ENCODE measurements around the gene TBL2. TPM values are rescaled to one million over a fixed set of nuclear protein-coding genes. Genes with fewer than 3 reads are reported as not detected.
"Not testable (repeated sequence)": the region's sequence is repeated elsewhere in the genome, so short reads cannot be mapped to it uniquely, and the experiment has no call there.

Gene TBL2
- total RNA-seq, 1 donor from 2014 or later = 28.8 TPM

DNA sequence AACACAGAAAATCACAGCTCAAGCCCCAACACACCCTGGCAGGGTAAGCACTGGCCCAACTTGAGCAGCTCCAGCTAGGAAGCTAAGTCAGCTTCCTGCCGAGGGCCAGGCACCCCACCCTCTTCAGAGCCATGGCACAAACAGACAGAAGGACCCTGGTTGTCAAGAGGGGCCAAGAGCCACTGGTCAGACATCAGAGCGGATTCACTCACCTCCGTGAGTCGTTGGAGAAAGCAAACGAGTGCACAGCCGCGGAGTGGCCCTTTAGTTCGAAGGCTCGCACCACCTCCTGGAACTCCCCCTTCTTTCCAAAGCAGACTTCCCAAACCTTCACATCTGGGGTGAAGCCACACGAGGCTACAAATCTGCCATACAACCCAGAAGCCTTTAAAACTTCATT, 7.4 kb downstream of the TBL2 start:
- intact Hi-C loops (cut with micrococcal nuclease) = no loop called here

DNA sequence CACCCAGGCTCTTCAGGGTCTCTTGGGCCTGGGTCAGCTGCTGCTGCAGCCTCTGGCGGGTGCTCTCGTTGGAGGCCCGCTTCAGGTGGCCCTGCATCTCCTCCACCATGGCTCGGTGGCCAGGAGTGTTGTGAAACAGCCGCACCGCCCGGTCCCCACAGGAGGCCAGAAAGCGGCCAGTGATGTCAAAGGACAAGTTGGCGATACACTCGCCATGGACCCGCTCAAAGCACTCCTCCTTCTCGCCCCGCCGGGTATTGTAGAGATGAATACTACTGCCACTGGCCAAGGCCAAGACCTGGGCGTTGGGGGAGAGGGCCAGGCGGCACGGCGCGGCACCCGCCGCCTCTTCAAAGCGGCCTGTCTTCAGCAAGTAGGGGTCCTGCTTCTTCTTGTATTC, 7.9 kb downstream of the TBL2 start:
- intact Hi-C loops (cut with micrococcal nuclease) = no loop called here

DNA sequence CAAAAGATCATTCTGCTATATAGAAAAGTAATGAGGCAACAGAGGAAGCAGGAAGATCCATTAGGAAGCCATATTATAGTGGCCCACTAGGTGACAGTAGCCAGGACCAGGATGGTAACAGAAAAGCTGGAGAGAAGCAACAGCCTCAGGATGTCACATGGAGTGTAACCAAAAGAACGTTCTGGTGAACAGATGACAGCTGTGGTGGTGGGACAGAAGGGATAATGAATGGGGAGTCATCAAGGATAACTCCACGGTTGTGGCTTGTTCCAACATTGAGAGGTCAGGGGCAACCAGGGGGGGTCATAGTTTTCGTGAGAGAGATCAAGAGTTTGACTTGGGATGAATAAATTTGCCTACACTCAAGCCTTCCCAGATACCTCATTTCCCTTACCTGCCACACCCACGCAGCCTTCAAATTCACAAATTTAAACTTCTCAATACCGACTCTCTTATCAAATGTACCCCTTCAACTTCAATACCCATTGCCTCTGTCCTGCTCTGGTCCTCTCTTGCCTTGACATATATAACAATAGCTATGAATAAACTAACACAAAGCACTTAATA, 9.3 kb downstream of the TBL2 start:
- intact Hi-C loops (cut with micrococcal nuclease) = no loop called here

DNA sequence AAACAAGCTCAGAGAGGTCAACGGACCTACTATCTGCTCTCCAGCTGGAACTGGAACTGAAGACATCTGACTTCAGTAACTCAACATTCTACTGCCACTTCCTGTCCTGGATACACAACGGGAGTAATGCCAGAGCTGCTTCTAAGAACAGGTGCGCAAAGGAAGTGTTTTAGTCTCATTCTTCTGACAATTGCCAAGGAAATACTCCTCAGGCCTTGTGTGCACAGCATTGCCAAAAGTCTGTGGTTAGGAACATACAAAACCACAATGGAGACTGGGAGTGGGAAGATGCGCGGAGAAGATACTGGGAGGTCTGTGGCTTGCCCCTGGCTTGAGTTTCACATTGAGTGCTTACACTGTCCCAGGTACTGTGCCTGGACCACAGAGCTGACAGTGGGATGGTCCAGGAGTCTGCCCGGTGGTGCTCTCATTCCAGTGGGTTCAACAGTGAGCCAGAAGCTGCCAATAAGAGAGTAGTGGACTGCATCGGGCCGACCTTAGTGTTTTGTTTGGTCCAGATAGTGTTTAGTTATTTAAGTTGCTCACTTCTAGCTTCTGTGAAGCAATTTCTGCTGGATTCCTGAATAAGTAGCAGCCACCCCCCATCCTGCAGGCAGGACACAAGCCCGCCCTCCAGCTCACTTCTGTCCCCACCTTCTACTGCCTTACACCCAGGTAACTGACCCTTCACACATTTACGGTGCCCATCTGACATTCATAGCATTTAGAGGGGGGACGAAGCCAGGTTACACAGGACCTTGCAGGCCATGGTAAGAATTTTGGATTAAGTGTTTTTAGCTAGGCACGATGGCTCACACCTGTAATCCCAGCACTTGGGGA, 10.3 kb downstream of the TBL2 start:
- intact Hi-C loops (cut with micrococcal nuclease) = no loop called here

DNA sequence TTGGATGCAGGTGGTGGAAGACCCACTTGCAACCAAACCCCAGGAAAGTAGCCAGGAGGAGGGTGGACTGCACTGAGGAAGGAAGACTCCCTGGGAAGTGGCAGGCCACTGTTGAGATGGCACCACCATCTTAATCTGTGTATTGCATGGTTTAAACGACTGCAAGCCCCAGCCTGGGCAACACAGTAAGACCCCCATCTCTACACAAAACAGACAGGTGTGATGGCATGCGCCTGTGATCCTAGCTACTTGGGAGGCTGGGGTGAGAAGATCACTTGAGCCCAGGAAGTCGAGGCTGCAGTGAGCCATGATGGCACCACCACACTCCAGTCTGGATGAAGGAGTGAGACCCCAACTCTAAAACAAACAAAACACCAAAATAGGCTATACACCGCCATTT, 11.2 kb downstream of the TBL2 start:
- intact Hi-C loops (cut with micrococcal nuclease) = no loop called here

DNA sequence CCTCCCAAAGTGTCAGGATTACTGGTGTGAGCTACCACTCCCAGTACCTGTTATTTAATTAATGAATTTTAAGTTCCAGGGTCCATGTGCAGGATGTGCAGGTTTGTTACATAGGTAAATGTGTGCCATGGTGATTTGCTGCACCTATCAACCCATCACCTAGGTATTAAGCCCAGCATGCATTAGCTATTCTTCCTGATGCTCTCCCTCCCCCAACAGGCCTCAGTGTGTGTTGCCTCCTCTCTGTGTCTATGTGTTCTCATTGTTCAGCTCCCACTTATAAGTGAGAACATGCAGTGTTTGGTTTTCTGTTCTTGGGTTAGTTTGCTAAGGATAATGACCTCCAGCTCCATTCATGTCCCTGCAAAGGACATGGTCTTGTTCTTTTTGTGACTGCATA, 11.9 kb downstream of the TBL2 start:
- intact Hi-C loops (cut with micrococcal nuclease) = not testable (repeated sequence)

DNA sequence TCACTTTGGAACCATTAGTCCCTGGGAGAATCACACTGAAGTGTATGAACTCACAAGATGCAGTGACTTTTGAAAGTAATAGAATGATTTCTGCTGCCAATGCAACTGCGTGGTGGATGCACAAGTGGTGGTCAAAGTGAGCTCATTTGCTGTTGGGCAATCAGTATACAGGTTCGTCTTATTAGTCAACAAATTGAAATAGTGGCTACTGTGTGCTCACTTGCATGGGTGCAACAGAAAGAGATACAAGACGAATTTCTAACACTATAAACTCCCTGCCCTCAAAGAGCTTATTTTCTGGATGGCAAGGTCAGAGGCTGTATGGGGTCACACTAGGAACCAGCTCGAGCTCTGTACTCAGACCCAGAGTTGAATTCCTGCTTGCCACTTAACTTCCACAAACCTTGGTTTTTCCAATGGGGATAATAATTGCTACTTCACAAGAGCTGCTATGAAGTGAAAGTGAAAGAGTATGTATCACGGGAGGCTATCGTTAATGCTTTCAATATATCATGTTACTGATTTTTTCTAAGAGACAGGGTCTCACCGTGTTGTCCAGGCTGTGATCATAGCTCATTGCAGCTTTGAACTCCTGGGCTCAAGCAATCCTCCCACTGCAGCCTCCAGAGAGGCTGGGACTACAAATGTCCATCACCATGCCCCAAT, 12.6 kb downstream of the TBL2 start:
- intact Hi-C loops (cut with micrococcal nuclease) = no loop called here

DNA sequence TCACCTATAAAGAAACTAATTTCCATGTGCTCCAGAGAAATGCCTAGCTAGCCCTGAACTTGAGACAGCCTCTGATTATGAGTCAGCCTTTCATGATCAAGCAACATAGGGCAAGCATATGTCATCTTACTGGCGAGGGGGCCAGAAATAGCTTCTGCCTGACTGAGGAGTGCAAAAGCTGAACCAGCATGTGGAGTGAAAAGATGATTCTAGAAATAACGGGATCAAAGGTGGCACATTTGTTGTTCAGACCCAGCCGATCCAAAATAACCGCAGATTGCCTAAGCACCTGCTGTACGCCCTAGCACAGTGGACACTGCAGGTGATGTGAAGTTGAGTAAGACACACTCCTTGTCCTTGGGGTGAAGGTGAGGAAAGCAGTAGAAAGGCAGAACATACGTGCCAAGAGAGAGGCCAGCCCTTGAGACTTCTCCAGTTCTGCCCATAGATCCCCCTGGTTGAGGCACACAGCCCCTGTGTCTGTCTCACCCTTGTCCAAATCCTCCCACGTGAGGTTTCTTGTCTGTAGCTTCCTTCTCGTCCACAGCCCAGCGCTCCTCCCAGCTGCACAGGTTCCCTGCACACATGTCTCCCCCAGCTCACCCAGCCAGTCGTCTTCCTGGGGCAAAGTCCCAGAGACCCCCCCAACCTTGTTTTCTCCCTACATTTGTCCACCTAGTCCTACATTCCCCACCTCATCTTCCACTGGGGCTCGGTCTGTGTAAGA, 18.1 kb downstream of the TBL2 start:
- intact Hi-C loops (cut with micrococcal nuclease) = no loop called here

DNA sequence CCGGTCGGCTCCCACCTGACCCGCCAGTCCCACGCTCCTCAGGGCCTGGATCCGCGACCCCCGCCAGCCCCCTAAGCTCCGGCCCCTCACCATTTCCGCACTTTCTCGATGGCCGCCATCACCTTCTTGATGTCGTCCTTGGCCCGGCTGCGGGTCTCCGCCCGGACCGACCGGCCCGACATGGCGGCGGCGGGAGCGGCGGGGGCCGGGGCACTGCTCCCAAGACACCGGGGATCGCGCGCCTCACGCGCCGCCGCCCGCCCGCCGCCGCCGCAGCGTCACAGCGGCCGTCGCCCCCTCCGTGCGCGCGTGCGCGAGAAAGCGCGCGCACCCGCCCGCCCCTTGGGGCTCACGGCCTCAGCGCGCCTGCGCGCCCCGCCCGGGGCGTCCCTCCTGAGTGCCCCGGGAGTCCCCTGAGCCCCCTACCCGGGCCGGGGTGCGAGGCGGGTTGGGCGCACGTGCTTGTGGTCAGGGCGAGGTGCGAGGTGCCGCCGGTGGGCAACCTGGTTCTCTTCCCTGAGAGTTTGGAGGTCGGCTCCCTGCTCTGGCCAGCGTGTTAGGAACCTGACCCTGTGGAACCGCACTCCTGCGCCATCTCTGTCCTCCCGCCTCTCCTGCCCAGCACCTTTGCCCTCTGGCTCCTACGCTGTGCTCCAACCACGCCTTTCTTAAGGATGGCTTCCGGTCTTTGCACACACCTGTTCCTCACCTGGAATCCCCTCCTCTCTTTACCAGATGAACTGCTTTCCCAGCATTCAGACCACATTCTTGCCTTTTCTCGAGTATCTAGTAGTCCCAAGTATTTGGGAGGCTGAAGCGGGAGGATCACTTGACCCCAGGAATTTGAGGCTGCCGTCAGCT, 20.8 kb downstream of the TBL2 start, which contains the start of gene BCL7B:
Gene BCL7B (minus strand): TSS at position 294 of the 861 bp plus-strand sequence. CDS start 112 bp downstream, at position 182.
- intact Hi-C loops (cut with micrococcal nuclease) = loop anchor here (1.0 kb wide), 4 partner anchors 21 to 181 kb away; partner anchors contain the start of genes ABHD11, BAZ1B, BUD23 and DNAJC30

DNA sequence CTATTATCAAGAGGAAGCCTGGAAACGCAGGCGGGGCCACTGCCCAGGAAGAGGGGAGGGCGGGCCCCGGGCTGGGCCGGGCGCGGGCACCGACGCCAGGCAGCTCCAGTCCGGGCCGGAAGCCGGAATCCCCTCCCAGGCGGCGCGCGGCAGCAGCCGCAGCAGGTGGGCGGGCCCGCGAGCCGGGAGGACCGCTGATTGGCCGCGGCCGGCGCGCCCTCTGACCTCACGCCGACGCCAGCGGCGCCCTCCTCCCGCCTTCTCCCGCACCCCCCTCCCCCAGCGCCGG, 21.3 kb downstream of the TBL2 start:
- intact Hi-C loops (cut with micrococcal nuclease) = loop anchor here (1.0 kb wide), 4 partner anchors 21 to 181 kb away; partner anchors contain the start of genes ABHD11, BAZ1B, BUD23 and DNAJC30

DNA sequence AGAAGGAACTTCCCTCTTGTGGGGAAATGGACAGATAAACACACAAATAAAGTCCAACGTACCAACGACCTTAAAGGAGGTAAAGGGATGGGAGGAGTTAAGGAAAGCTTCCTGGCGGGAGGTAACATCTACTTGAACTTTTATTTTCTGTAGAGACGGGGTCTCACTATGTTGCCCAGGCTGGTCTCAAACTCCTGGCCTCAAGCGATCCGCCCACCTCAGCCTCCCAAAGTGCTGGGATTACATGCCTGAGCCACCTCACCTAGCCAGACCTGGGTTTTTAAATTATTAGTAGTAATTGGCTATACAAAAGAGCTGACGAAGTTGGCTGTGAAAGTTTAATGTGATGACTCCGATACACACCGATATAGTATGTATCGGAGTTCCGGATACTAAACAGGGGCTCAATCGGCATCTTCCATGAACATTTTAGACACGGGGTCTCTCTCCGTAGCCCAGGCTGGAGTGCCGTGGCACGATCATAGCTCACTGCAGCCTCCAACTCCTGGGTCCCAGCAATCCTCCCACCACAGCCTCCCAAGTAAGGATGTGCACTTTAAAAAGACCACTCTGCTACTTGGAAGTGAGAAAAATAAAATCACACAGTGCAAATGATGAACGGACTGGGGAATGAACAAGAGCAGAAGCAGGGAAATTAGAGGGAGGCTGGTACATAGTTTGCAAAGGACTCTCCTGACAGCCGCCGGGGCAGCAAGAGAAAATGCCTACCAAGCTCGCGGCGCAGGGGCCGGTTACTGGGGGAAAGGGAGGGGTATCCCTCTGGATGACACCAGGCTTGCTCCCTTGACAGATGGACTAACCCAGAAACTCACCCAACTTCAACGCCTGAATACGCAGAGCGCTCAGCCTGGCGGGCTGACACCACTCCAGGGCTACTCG, 21.9 kb downstream of the TBL2 start:
- intact Hi-C loops (cut with micrococcal nuclease) = loop anchor here (1.0 kb wide), 4 partner anchors 22 to 182 kb away; partner anchors contain the start of genes ABHD11, BAZ1B, BUD23 and DNAJC30

DNA sequence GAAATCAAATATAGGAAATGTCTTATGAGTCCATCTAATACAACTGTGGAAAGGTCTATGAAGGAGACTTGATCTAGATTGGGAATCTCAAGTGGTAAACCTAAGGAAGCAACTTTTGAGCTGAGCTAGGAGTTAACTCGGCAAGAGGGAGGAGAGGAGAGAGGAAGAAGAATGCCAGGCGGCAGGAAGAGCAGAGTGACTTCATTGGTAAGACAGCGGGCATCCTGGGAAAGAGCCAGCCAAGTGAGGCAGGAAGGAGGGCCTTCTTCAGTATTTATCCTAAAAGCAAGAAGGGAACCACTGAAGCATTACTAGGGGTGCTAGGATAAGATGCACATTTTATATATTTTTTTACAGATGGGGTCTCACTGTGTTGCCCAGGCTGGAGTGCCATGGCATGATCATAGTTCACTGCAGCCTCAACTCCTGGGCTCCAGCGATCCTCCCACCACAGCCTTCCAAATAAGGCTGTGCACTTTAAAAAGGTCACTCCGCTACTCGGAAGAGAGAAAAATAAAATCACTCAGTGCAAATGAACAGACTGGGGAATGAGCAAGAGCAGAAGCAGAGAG, 22.9 kb downstream of the TBL2 start:
- intact Hi-C loops (cut with micrococcal nuclease) = no loop called here

DNA sequence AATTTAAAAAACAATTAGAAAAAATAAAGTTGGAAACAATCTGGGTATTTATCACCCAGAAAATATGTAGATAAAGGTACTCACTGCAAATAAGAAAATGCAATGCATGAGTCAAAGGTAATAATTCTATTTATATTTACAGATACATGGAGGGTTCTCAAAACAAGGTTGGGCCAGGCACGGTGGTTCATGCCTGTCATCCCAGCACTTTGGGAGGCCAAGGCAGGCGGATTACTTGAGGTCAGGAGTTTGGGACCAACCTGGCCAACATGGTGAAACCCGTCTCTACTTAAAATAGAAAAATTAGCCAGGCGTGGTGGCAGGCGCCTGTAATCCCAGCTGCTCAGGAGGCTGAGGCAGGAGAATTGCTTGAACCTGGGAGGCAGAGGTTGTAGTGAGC, 28.3 kb downstream of the TBL2 start:
- intact Hi-C loops (cut with micrococcal nuclease) = not testable (repeated sequence)

DNA sequence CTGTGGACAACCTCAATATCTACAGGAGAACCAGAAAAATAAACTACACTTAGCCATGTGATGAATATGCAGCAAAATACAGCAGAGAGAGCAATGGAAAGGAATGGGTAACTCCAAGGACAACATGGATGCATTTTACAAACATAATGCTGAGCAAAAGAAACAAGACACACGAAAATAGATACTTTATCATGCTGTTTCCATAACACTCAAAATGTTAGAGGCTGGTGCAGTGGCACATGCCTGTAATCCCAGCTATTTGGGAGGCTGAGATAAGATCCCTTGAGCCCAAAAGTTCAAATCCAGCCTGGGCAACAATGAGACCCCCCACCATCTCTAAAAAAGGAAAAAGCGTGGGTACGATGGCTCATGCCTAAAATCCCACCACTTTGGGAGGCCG, 29.2 kb downstream of the TBL2 start:
- intact Hi-C loops (cut with micrococcal nuclease) = no loop called here

DNA sequence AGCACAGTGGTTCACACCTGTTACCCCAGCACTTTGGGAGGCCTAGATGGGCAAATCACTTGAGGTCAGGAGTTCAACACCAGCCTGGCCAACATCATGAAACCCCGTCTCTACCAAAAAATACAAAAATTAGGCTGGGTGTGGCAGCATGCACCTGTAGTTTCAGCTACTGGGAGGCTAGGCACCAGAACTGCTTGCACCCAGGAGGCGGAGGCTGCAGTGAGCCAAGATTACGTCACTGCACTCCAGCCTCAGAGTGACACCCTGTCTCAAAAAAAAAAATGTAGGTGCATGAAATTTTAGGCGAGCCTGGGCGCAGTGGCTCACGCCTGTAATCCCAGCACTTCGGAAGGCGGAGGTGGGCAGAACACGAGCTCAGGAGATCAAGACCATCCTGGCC, 30.5 kb downstream of the TBL2 start:
- intact Hi-C loops (cut with micrococcal nuclease) = no loop called here

DNA sequence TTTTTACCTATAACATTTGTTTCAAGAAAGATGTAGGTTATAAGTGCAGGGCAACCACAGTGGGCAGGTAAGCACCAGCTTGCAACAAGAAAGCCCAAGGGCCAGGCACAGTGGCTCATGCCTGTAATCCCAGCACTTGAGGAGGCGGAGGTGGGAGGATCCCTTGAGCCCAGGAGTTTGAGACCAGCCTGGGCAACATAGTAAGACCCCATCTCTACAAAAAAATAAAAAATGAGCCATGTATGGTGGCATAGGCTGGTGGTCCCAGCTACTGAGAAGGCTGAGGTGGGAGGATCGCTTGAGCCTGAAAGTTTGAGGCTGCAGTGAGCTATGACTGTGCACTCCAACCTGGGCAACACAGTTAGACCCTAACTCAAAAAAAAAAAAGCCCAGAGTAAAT, 33.7 kb downstream of the TBL2 start:
- intact Hi-C loops (cut with micrococcal nuclease) = no loop called here

DNA sequence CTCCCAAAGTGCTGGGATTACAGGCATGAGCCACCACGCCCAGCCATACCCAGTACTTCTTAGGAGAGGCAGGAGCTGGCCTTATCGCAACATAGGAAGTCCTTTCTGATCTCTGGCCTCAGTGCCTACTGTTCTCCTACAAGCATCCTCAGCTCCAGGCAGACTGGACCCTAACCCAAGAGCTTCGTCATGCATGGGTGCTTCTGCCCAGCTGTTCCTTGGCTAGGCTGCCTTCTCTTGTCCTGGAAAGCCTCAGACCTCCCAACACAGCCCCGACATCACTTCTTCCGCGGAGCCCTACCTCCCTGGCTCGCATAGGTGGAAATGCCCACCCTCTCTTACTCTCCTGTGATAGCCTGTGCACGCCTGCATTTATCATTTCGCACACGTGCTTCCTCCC, 36.7 kb downstream of the TBL2 start:
- intact Hi-C loops (cut with micrococcal nuclease) = no loop called here

DNA sequence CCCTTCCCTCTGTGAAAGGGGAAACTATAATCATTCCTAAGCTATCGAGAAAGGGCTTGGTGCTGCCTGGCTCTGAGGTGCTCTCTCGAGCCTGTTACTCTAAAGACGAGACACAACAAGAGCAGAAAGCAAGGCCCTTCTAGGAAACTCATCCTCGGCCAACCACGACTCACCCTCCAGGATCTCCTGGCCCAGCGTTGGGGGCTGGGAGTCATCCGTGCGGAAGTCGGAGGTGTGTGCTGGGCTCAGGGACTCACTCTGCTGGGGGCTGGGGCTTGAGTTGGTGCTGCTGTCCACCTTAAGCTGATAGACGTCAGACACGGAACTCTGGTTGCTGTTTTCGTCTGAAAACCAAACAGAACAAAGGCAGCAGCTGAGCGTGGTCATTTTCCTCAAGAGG, 38.7 kb downstream of the TBL2 start:
- intact Hi-C loops (cut with micrococcal nuclease) = no loop called here

DNA sequence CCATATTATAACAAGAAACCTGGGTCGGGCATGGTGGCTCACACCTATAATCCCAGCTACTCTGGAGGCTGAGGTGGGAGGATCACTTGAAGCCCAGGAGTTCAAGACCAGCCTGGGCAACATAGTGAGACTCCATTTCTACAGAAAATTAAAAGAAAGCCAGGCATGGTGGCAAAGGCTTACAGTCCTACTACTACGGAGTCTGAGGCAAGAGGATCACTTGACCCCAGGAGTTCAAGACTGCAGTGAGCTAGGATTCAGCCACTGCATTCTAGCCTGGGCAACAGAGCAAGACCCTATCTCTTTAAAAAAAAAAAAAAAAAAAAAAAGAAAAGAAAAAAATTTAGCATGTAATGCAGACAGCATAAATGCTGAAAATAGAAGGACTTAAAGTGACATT, 39.9 kb downstream of the TBL2 start:
- intact Hi-C loops (cut with micrococcal nuclease) = not testable (repeated sequence)

Data from T-helper 2 cell treated with Interferon-gamma antibody and Interleukin-4, amounts not matched to agents 100 ng/mL and 5 ng/mL, for 36 hours (primary cell).